Heart right ventricle (tissue), 16 donors: ENCODE results near the gene GPR162. TPM values are rescaled to one million over a fixed set of nuclear protein-coding genes. Genes with fewer than 3 reads are reported as not detected.

Experiments used
- ATAC-seq, 8 donors: fragments of 200-7000 bp; cut with Tn5 transposase; one replicate each; pipeline ENCODE4 v1.9.1; 2020; ENCODE audit warnings: mild to moderate bottlenecking in 8 of 8, moderate library complexity in 8 of 8, moderate number of reproducible peaks in 1 of 8
- DNase-seq, 2 donors: peaks; one replicate each; pipeline ENCODE4 v3.0.0-alpha.2; 2020
- H3K27ac ChIP-seq, 10 donors: fragments of 200-600 bp; sonication (generic) in 2 of 10; one replicate each; pipeline versions ENCODE4 v1.5.0 to v1.8.0; 2020 to 2022; ENCODE audit warnings: mild to moderate bottlenecking in 3 of 10
- H3K27me3 ChIP-seq, 7 donors: fragments of 200-600 bp; one replicate each; pipeline ENCODE4 v1.8.0; 2021 to 2022; ENCODE audit warnings: mild to moderate bottlenecking in 2 of 7
- H3K36me3 ChIP-seq, 9 donors: fragments of 200-600 bp; sonication (generic) in 1 of 9; one replicate each; pipeline versions ENCODE4 v1.5.0 to v1.8.0; 2020 to 2022; ENCODE audit warnings: mild to moderate bottlenecking in 2 of 9
- H3K4me1 ChIP-seq, 9 donors: fragments of 200-600 bp; sonication (generic) in 1 of 9; one replicate each; pipeline versions ENCODE4 v1.5.0 to v1.8.0; 2020 to 2022; ENCODE audit warnings: mild to moderate bottlenecking in 4 of 9
- H3K4me3 ChIP-seq, 10 donors: fragments of 200-600 bp; sonication (generic) in 2 of 10; one replicate each; pipeline versions ENCODE4 v1.5.0 to v1.8.0; 2020 to 2022; ENCODE audit warnings: mild to moderate bottlenecking in 7 of 10, moderate library complexity in 2 of 10
- H3K9me3 ChIP-seq, 11 donors: fragments of 200-600 bp in 10 of 11; sonication (generic) in 2 of 11; one replicate each; pipeline versions ENCODE4 v1.5.0 to v1.8.0; 2013 to 2022; ENCODE audit warnings: mild to moderate bottlenecking in 2 of 11, control low read depth in 1 of 11, moderate library complexity in 1 of 11
- whole genome bisulfite sequencing, 2 donors: extraction: QIAGEN DNeasy Blood & Tissue Kit; methylation state at CpG; one replicate each; pipeline ENCODE4 v1.1.7; 2013; ENCODE audit warnings: inconsistent platforms in 1 of 2; 5-methylcytosine and 5-hydroxymethylcytosine counted together
- intact Hi-C, 10 donors: fragments of 100-400 bp; cut with DNase I; formaldehyde crosslinking; loops; one replicate each; pipeline versions ENCODE4 v1.11.1 to v1.14.2; 2022
- polyA plus RNA-seq, 2 donors: library from polyadenylated mRNA; stranded (reverse); fragments of 200-250 nt; gene quantifications; one replicate each; pipeline ENCODE4 v1.2.3, GENCODE V29; 2013
- total RNA-seq, 10 donors: library from RNA; stranded (reverse); fragmentation: NEBNext Ultra II Directional in 3 of 10; extraction: Animal tissue kit (Norgen Biotek cat#: 25700) in 3 of 10; gene quantifications; one replicate each; pipeline versions ENCODE4 v1.2.1 to v1.2.4, GENCODE V29; 2021 to 2023
- TF ChIP-seq, protein P1 (sequence below), 9 donors: fragments of 200-600 bp; sonication (generic) in 2 of 9; IDR thresholded peaks; one replicate each; pipeline versions ENCODE4 v1.5.0 to v1.8.0; 2021 to 2022; ENCODE audit warnings: antibody characterized with exemption in 9 of 9, mild to moderate bottlenecking in 5 of 9, moderate library complexity in 1 of 9
- donor health status: Arrhythmogenic right ventricular cardiomyopathy.
- donor health status: ischemic (EF 13 %, LVEDD 7.1; RV severe dilation, severe dysfunction).
- donor health status: healthy with polysubstance abuse.
- donor health status: DM: no; HTN: yes; CAD: no.
- donor health status: DM: no; HTN: no; CAD: no.
- donor health status: ischemic (EF 25% LVEDD 6.9; RV normal size, moderate dysfunction).
- donor health status: ischemic (EF 25% LVEDD 5.7; RV mildly dilated, moderate dysfunction).
- donor health status: healthy.
- donor health status: DM: yes; HTN: yes; CAD: no.
- donor health status: Ischemic cardiomyopathy.
- donor health status: ischemic (EF 35%, LVEDD 5.7; RV mildly dilated, moderate dysfunction).
- donor health status: nonischemic (EF 11% LVEDD 7.7; RV severe dilation, severe dysfunction).
- donor health status: DM: yes; HTN: yes; CAD: no.
- donor health status: PGD.
- donor health status: ischemic (EF 29% LVEDD 5.4; RV normal size, mild dysfunction).
- donor health status: nonischemic (EF 23%, LVEDD 6.1; RV moderate dilation, normal function).

Gene GPR162
- total and polyA plus RNA-seq, 12 donors: 1.8 to 16.8 (median 4.2) TPM

DNA sequence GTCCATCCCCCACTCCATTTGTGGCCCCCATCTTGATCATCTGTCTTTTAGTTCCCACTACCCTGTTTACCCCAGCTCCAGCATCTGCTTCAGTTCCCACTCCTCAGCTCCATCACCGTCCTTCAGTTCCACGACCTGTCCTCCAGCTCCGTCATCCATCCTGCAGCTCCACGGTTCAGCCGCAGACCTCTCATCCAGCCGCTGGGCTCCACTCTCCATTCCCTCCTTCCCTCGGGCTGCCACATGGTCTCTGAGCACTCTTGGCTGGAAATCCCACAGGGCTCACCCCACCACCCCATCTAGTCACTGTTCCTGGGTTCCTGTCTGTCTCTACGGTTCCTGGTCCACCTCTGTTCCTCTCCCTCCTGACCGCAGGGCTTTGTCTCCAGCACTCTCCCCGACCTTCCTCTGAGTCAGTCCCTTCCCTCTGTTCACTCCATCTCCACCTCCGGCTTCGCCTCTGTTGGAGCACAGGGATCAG is 3.3 kb downstream of the GPR162 start:
- intact Hi-C loops: loop anchor here (2.0 to 10.0 kb wide), 11 partner anchors 38 to 210 kb away; partner anchors contain the start of genes MLF2 (in 9 of the 10), CD4 (in 2 of the 10) and PTMS (in 1 of the 10)
- 45 to 46% methylated on average over 12 of the region's 12 CpGs for WGBS, 2 donors
- H3K27me3 ChIP-seq: peaks cover 0 to 53% (median 0%) of the 10 kb centered on the region in 7 donors
- ATAC-seq (no peak), DNase-seq (no peak)
- H3K27ac ChIP-seq: peak overlapping the region in 1 of 10 donors; percentile 18
- TF ChIP-seq, protein P1, sequence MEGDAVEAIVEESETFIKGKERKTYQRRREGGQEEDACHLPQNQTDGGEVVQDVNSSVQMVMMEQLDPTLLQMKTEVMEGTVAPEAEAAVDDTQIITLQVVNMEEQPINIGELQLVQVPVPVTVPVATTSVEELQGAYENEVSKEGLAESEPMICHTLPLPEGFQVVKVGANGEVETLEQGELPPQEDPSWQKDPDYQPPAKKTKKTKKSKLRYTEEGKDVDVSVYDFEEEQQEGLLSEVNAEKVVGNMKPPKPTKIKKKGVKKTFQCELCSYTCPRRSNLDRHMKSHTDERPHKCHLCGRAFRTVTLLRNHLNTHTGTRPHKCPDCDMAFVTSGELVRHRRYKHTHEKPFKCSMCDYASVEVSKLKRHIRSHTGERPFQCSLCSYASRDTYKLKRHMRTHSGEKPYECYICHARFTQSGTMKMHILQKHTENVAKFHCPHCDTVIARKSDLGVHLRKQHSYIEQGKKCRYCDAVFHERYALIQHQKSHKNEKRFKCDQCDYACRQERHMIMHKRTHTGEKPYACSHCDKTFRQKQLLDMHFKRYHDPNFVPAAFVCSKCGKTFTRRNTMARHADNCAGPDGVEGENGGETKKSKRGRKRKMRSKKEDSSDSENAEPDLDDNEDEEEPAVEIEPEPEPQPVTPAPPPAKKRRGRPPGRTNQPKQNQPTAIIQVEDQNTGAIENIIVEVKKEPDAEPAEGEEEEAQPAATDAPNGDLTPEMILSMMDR (IDR thresholded peaks at IDR 0.05): no peak
- peaks cover 15 to 62% (median 45%) of the 10 kb centered on the region in 9 donors for H3K4me1 ChIP-seq
- no peaks in the 10 kb centered on the region for H3K9me3 ChIP-seq
- peak overlapping the region in 4 of 10 donors; percentile 17 to 31 (median 22) for H3K4me3 ChIP-seq
- no peaks in the 10 kb centered on the region for H3K36me3 ChIP-seq

DNA sequence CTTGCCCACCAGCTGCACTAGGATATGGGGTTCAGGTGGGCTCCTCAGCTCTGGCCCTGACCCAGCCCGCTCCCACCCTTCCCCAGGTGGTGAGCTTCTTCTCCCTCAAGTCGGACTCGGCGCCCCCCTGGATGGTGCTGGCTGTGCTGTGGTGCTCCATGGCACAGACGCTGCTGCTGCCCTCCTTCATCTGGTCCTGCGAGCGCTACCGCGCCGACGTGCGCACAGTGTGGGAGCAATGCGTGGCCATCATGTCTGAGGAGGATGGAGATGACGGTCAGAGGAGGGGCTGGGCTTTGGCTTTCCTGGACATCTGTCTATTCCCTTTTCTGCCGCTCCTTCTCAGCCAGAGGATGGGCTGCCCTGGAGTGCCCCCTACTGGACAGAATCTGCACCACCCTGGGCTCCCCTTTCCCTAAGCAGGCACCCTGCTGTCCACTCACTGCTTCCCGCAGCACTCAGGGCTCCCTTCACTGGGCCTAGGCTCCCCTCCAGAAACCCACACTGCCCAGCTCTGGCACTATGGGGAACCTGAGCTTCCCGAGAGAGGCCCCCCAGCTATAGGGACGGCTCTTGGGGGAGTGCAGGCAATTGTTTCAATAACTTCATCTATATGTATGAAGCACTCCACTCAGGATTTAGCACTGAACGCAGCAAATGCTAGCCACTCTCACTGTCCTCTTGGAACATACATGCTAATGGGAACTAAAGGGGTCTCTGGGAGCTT is 3.9 kb downstream of the GPR162 start:
- Histone ChIP-seq H3K27me3 (peaks cover 0 to 59% (median 0%) of the 10 kb centered on the region in 7 donors), H3K27ac (peak overlapping the region in 1 of 10 donors; percentile 18), H3K36me3 (peaks cover 0 to 6% (median 0%) of the 10 kb centered on the region in 9 donors), H3K9me3 (no peaks in the 10 kb centered on the region), H3K4me1 (peaks cover 15 to 65% (median 45%) of the 10 kb centered on the region in 9 donors), H3K4me3 (peak overlapping the region in 5 of 10 donors; percentile 17 to 39 (median 25))
- TF ChIP-seq, protein P1 (IDR thresholded peaks at IDR 0.05): peak; percentile 80 to 97 (median 95)
- 12 to 14% methylated on average over 19 of the region's 19 CpGs for WGBS, 2 donors
- intact Hi-C loops: loop anchor here (2.0 to 10.0 kb wide), 9 partner anchors 48 to 211 kb away; partner anchors contain the start of genes MLF2 (in 8 of the 10) and PTMS (in 1 of the 10)
- ATAC-seq (peak; percentile 54 to 73 (median 62)), DNase-seq (peak; percentile 87 to 89)

DNA sequence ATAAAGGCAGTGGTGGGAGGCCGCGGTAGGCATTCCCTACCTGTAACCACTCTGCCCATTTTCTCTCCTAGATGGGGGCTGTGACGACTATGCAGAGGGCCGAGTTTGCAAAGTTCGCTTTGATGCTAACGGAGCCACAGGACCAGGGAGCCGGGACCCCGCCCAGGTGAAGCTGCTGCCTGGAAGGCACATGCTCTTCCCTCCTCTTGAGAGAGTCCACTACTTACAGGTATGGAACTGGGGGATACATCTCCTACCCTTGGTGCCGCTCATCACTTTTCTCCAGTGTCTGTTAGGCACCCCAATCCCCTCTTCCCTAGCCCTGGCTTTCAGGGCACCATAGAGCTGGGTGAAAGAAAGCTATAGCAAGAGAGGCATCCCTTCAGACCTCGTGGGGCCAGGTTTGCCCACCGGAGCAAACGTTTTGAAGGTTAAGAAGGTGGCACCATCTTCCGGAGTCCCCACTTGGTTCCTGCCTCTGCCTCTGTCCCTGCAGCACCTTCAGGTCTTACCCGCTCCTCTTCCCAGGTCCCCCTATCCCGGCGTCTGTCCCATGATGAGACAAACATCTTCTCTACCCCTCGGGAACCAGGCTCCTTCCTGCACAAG is 4.6 kb downstream of the GPR162 start:
- H3K27me3 ChIP-seq: peaks cover 0 to 60% (median 0%) of the 10 kb centered on the region in 7 donors
- ATAC-seq (no peak), DNase-seq (no peak)
- H3K36me3 ChIP-seq: peaks cover 0 to 12% (median 0%) of the 10 kb centered on the region in 9 donors
- TF ChIP-seq, protein P1 (IDR thresholded peaks at IDR 0.05): no peak
- no peaks in the 10 kb centered on the region for H3K9me3 ChIP-seq
- no peak overlapping the region for H3K27ac ChIP-seq
- peaks cover 15 to 63% (median 40%) of the 10 kb centered on the region in 9 donors for H3K4me1 ChIP-seq
- intact Hi-C loops: loop anchor here (5.0 to 10.0 kb wide), 7 partner anchors 49 to 211 kb away; partner anchors contain the start of genes MLF2 (in 7 of the 10) and PTMS (in 1 of the 10)
- 79 to 82% methylated on average over 17 of the region's 17 CpGs for WGBS, 2 donors
- H3K4me3 ChIP-seq: no peak overlapping the region
